Adrenal gland (tissue), 12 donors: Measurements from ENCODE around the gene C15orf39. TPM values are rescaled to one million over a fixed set of nuclear protein-coding genes. Genes with fewer than 3 reads are reported as not detected.
A peak's percentile ranks its signal among the peaks of the same experiment; 100 is the strongest.

Source experiments
- DNase-seq, 7 donors: peaks; one replicate each; pipeline ENCODE4 v3.0.0-alpha.2; 2019 to 2020
- H3K27ac ChIP-seq, 5 donors: fragments of 200-600 bp; sonication (generic) in 4 of 5; 1 replicate in 3 of 5; 2 replicates in 2 of 5; pipeline versions ENCODE4 v1.5.1 to v1.8.0; 2016 to 2020; ENCODE audit warnings: mild to moderate bottlenecking in 1 of 5
- H3K27me3 ChIP-seq: fragments of 200-600 bp; 2 replicates; pipeline ENCODE4 v1.8.0; 2021
- H3K36me3 ChIP-seq, 2 donors: fragments of 200-600 bp; replicated peaks in 1 of 2; 1 replicate in 1 of 2; 2 replicates in 1 of 2; pipeline versions ENCODE4 v1.5.1 to v1.8.0; 2018 to 2022
- H3K4me1 ChIP-seq, 2 donors: fragments of 200-600 bp; replicated peaks in 1 of 2; 1 replicate in 1 of 2; 2 replicates in 1 of 2; pipeline versions ENCODE4 v1.5.1 to v1.8.0; 2018 to 2021
- H3K4me3 ChIP-seq, 4 donors: fragments of 200-600 bp; sonication (generic) in 3 of 4; one replicate each; pipeline ENCODE4 v1.5.1; 2016 to 2018
- H3K9me3 ChIP-seq, 3 donors: fragments of 200-600 bp; sonication (generic) in 1 of 3; replicated peaks in 1 of 3; 1 replicate in 2 of 3; 2 replicates in 1 of 3; pipeline versions ENCODE4 v1.5.1 to v1.8.0; 2016 to 2021
- POLR2A ChIP-seq, 2 donors: fragments of 450-650 bp; IDR thresholded peaks; one replicate each; pipeline ENCODE4 v1.6.1; 2017; ENCODE audit warnings: antibody characterized with exemption in 2 of 2, mild to moderate bottlenecking in 2 of 2, moderate library complexity in 1 of 2
- WGBS, 4 donors: extraction: QIAGEN DNeasy Blood & Tissue Kit in 2 of 4; methylation state at CpG; one replicate each; pipeline versions ENCODE4 v1.1.5 to v1.1.7; 2013 to 2017; 5-methylcytosine and 5-hydroxymethylcytosine counted together
- intact Hi-C, 2 donors: fragments of 100-400 bp; cut with DNase I; formaldehyde crosslinking; loops; one replicate each; pipeline versions ENCODE4 v1.14.1 to v1.15.0; 2022 to 2023
- polyA plus RNA-seq, 3 donors: library from polyadenylated mRNA; stranded (reverse); fragments of 200-250 nt in 2 of 3; fragments of 350-450 nt in 1 of 3; fragmentation: Illumina TruSeq in 1 of 3; extraction: RNeasy Lipid Tissue Mini Kit (QIAGEN cat#74804) in 1 of 3; gene quantifications; one replicate each; pipeline ENCODE4 v1.2.3, GENCODE V29; 2013 to 2014
- total RNA-seq, 9 donors: library from RNA; depleted of rRNA in 4 of 9; stranded (reverse); fragments of >200 nt in 4 of 9; fragments of 120-200 nt in 1 of 9; fragmentation: NEBNext Ultra II Directional in 1 of 9; extraction: Animal tissue kit (Norgen Biotek cat#: 25700) in 1 of 9; gene quantifications; one replicate each; pipeline versions ENCODE4 v1.1.0 to v1.2.4, GENCODE V29; 2013 to 2023
- TF ChIP-seq, protein P1 (sequence below), 6 experiments: fragments of 450-650 bp in 4 of 6; fragments of 200-600 bp in 2 of 6; sonication (generic) in 1 of 6; IDR thresholded peaks; 1 replicate in 5 of 6; 2 replicates in 1 of 6; pipeline versions ENCODE4 v1.5.1 to v1.8.0; 2016 to 2021; ENCODE audit warnings: antibody characterized with exemption in 6 of 6, mild to moderate bottlenecking in 2 of 6, moderate library complexity in 1 of 6
- donor health status: healthy with polysubstance abuse.
- donor health status: Bipolar disorder and iron deficiency.
- donor health status: DM: yes; HTN: yes; CAD: no.
- donor health status: DM: no; HTN: no; CAD: no.
- donor health status: DM: no; HTN: no; CAD: no.
- donor health status: DM: yes; HTN: yes; CAD: no.

The C15orf39 gene
- total and polyA plus RNA-seq, 12 donors, result 5.6 to 50.6 (median 29.8) TPM

DNA sequence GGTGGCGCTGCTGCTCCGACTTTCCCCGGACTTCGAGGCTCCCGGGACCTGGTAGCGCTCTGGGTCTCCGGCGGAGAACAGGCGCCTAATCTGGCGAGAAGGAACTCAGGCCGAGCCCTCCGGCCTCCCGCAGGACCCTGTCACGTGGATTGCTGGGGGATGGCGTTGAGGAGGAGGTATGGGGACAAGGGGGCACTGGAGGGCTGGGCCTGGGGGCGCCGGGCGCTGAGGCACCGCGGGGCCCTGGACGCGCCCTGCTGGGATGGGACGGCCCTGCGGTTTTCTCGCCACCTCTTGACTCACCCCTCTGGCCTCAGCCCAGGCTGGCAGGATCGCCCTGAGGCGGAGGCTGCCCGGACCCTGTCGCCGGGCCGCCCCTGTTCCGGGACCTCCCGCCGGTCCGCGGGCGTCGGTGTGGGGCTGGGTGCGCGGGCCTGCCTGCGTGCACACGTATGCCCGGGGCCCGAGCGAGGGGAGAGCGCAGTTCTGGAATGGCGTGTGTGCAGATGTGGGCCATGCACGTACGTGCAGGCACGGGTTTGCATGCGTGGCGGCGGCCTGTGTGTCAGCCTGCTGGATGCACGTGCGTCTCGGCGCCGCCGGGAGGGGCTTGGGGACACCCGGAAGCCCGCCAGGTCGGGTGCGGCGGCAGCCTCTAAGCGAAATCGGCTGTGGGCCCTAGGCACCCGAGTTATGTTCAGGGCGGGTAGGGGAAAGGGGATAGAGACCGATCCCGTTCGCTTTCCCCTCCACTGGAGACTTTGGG lies 752 bp downstream of the C15orf39 start:
- Histone ChIP-seq H3K4me1 (peaks cover 36 to 54% of the 10 kb centered on the region in 2 donors), H3K9me3 (no peaks in the 10 kb centered on the region), H3K4me3 (peak overlapping the region; percentile 32 to 98 (median 80)), H3K27ac (peak overlapping the region; percentile 92 to 99 (median 95)), H3K27me3 (no peaks in the 10 kb centered on the region), H3K36me3 (peaks cover 0 to 15% of the 10 kb centered on the region in 2 donors)
- intact Hi-C loops, result loop anchor here (5.0 kb wide), 3 partner anchors 70 to 160 kb away; no protein-coding TSS in a partner anchor
- WGBS, 4 donors, result 0 to 1% (median 0%) methylated on average over 10 to 71 of the region's 71 CpGs; no CpG with 5 or more reads in 1 of the 4 donors
- DNase-seq, result peak; percentile 81 to 90 (median 86)
- TF ChIP-seq POLR2A (IDR thresholded peaks at IDR 0.05), result peak in 1 of 2 donors; percentile 78
- TF ChIP-seq, protein P1, sequence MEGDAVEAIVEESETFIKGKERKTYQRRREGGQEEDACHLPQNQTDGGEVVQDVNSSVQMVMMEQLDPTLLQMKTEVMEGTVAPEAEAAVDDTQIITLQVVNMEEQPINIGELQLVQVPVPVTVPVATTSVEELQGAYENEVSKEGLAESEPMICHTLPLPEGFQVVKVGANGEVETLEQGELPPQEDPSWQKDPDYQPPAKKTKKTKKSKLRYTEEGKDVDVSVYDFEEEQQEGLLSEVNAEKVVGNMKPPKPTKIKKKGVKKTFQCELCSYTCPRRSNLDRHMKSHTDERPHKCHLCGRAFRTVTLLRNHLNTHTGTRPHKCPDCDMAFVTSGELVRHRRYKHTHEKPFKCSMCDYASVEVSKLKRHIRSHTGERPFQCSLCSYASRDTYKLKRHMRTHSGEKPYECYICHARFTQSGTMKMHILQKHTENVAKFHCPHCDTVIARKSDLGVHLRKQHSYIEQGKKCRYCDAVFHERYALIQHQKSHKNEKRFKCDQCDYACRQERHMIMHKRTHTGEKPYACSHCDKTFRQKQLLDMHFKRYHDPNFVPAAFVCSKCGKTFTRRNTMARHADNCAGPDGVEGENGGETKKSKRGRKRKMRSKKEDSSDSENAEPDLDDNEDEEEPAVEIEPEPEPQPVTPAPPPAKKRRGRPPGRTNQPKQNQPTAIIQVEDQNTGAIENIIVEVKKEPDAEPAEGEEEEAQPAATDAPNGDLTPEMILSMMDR (IDR thresholded peaks at IDR 0.05), result peak in 3 of 6 experiments; percentile 23 to 61 (median 45)

- Histone ChIP-seq H3K4me3 (peak overlapping the region; percentile 32 to 98 (median 80)), H3K27me3 (no peaks in the 10 kb centered on the region), H3K27ac (peak overlapping the region; percentile 92 to 99 (median 95)), H3K36me3 (peaks cover 0 to 23% of the 10 kb centered on the region in 2 donors), H3K4me1 (peaks cover 39 to 62% of the 10 kb centered on the region in 2 donors), H3K9me3 (no peaks in the 10 kb centered on the region)
- DNase-seq, result peak in 3 of 7 donors; percentile 41 to 57 (median 42)
- WGBS, 4 donors, result 4 to 41% (median 8%) methylated on average over 3 to 18 of the region's 18 CpGs
- no peak for TF ChIP-seq POLR2A (IDR thresholded peaks at IDR 0.05)
- TF ChIP-seq, protein P1 (IDR thresholded peaks at IDR 0.05), result no peak
- intact Hi-C loops, result loop anchor here (5.0 kb wide), 3 partner anchors 71 to 161 kb away; no protein-coding TSS in a partner anchor
Observed at GRCh38 chr15:75203017-75203907, 1.6 kb downstream of the C15orf39 start.

DNA sequence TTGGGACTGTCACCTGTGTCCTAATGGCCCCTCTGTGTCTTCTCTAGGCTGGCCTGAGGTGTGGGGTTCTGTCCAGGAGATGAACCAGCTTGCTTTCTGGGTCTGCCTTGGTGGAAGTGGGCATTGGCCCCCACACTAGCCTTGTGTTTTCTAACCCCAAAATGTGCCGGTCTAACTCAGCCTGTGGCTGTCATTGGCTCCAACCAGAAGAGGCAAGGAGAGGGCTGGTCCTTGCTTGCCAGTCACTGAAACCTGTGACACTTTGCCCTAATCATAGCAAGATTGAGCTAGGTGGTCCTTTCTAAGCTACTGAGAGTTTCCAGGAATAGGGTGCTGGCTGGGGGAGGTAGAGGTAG lies 2.2 kb downstream of the C15orf39 start:
- Histone ChIP-seq H3K27me3 (no peaks in the 10 kb centered on the region), H3K4me3 (peak overlapping the region in 1 of 4 donors; percentile 86), H3K9me3 (no peaks in the 10 kb centered on the region), H3K27ac (peak overlapping the region; percentile 92 to 99 (median 95)), H3K36me3 (peaks cover 0 to 30% of the 10 kb centered on the region in 2 donors), H3K4me1 (peaks cover 42 to 69% of the 10 kb centered on the region in 2 donors)
- WGBS, 4 donors, result 18 to 44% (median 20%) methylated on average over 1 of the region's 1 CpG
- intact Hi-C loops, result loop anchor here (5.0 kb wide), 3 partner anchors 72 to 162 kb away; no protein-coding TSS in a partner anchor
- TF ChIP-seq, protein P1 (IDR thresholded peaks at IDR 0.05), result no peak
- no peak for TF ChIP-seq POLR2A (IDR thresholded peaks at IDR 0.05)
- DNase-seq, result no peak
